ENCODE results near the gene HNMT.
"Not testable (repeated sequence)": the region's sequence is repeated elsewhere in the genome, so short reads cannot be mapped to it uniquely, and the experiment has no call there.

HNMT gene

DNA sequence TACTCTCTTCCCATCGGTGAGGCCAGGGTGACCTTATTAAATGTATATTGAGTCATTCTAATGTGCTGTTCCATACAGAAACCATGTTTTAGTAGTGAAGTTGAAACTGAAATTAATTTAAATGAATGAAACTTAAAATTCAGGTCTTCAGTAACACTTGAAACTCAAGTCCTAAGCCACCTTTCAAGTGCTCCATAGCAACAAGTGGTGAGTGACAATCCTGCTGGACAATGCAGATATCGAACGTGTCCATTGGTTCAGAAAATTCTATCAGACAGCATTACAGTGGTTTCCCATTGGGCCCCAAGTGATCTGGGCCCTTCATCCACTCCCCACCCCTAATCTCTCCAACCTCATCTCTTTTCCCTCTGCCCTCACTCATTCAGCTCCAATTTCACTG is 48.7 kb downstream of the HNMT start:
- no peak for DNase-seq (ENCODE audit: low read depth)

DNA sequence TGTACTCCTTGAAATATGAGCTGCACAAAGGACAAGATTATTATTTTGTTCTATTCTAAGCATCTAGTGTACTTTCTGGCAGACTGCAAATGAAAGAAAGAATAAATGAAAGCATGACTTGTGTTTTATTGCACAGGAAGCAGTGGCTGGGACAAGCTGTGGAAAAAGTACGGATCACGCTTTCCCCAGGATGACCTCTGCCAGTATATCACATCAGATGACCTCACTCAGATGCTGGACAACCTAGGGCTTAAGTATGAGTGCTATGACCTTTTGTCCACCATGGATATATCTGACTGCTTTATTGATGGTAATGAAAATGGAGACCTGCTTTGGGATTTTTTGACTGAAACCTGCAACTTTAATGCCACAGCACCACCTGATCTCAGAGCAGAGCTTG is 49.4 kb downstream of the HNMT start:
- no peak for DNase-seq (ENCODE audit: low read depth)

GRCh38 chr2:138015494-138015893 is 51.2 kb downstream of the HNMT start:
- no peak for DNase-seq (ENCODE audit: low read depth)

DNA sequence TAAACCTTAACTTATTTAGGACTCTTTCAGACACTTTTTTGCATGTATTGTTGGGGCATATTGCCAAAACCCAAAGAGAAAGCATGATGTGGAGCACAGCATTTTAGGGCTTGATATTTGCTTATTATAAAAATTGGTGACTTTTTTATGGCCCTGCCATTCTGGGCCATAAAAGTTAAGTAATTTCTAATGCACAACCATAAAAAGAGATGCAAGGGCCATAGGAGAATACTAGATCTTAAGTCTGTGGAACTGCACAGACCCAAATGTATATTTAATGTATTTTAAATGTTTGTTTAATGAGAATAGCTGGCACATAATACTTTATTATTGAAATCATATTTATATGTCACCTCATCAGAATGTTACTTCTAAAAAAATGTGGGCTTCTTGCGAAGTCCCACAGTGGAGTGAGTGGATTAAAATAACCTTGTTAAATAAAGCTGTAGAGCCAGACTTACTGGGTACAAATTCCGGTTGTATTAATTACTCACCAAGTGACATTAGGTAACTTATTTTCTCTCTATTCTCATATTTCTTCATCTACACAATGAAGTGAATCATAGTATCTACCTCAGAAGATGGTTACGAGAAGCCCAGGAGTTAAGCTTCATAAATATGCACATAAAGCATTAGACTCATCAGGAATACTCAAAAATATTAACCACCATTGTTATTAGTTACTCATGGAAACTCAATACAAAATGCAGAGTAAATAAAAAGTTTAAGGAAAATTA is 52.2 kb downstream of the HNMT start:
- no peak for DNase-seq (ENCODE audit: low read depth)

- no peak for DNase-seq (ENCODE audit: low read depth)
Measured at GRCh38 chr2:138017824-138018223, 53.6 kb downstream of the HNMT start.

GRCh38 chr2:138018866-138019688 is 54.8 kb downstream of the HNMT start:
- DNase-seq (ENCODE audit: low read depth), result no peak

GRCh38 chr2:138020432-138020831 is 56.2 kb downstream of the HNMT start:
- no peak for DNase-seq (ENCODE audit: low read depth)

GRCh38 chr2:138021154-138021553 is 56.9 kb downstream of the HNMT start:
- no peak for DNase-seq (ENCODE audit: low read depth)

GRCh38 chr2:138023298-138023697 is 59.0 kb downstream of the HNMT start:
- DNase-seq (ENCODE audit: low read depth), result no peak

GRCh38 chr2:138023976-138024375 is 59.7 kb downstream of the HNMT start:
- DNase-seq (ENCODE audit: low read depth), result no peak

GRCh38 chr2:138026111-138027020 is 62.1 kb downstream of the HNMT start:
- DNase-seq (ENCODE audit: low read depth), result no peak

GRCh38 chr2:138028538-138028937 is 64.3 kb downstream of the HNMT start:
- DNase-seq (ENCODE audit: low read depth), result no peak

- DNase-seq (ENCODE audit: low read depth), result no peak
Measured at GRCh38 chr2:138029276-138029675, 65.0 kb downstream of the HNMT start.

DNA sequence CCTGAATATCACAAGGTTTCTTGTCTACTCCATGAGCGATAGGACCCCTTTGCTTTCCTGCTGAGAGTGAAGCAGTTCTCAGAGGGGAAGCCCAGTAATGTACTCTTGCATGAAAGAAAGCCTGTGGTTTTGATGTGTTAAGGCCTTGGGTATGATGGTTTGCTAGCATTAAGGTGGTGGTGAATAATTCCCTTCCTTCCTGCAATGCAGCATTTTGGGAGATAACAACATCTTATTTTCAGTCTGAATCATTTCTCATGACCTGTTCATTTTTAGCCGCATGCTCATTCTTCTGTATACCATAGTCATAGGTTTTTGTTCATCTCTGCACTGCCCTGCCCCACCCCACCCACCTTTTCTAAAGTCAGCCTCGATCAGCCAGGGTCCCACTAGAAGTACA is 66.2 kb downstream of the HNMT start:
- no peak for DNase-seq (ENCODE audit: low read depth)

DNA sequence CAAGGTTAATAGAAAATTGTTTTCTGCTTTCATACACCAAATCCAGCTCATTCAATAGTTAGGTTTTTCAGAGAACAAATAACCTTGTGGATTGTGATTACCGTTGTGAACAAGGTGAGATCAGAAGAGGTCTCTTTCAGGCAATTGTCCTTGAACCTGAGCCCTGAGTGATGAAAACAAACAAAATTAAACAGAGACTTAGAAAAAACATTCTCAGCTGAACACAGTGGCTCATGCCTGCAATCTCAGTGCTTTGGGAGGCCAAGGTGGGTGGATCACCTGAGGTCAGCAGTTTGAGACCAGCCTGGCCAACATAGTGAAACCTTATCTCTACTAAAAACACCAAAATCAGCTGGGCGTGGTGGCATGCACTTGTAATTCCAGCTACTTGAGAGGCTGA is 68.1 kb downstream of the HNMT start:
- no peak for DNase-seq (ENCODE audit: low read depth)

DNA sequence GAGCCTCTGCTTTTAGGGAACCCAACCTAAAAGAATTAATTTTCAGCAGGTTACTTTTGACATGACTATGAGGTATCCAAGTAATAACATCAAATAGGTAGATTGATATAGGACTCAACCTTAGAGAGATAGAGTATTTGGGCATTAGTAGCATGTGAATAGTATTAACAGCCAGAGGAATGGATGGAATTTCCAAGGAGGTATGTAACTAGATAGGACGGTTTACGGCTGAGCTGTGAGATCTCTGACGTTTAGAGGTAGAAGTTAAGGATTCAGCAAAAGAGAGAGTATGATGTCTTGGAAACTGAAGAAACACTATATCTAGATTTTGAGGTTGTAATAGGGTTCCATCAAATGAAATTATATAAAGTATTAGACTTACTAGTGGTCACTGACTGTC is 70.3 kb downstream of the HNMT start:
- no peak for DNase-seq (ENCODE audit: low read depth)

- DNase-seq (ENCODE audit: low read depth), result no peak
Measured at GRCh38 chr2:138035608-138036217, 71.4 kb downstream of the HNMT start.

- no peak for DNase-seq (ENCODE audit: low read depth)
Measured at GRCh38 chr2:138036522-138036921, 72.2 kb downstream of the HNMT start.

DNA sequence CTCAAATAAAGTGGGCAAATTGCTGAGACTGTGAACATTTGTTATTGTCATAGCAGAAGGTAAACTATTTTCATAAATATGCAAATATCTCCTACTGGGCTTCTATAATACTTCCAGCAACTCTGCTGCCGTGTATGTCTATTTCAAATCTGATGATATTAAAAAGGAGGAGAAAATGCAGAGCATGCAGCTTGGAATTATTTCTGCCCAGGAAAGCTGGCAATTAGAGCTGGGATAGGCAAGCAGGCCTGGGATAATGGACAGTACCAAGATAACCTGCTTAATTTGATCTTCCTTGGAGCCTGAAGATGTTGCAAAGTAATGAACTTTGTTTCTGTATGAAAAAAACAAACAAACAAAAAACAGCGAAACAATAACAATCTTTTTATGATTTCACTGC is 72.8 kb downstream of the HNMT start:
- no peak for DNase-seq (ENCODE audit: low read depth)

GRCh38 chr2:138040616-138041015 is 76.3 kb downstream of the HNMT start:
- DNase-seq (ENCODE audit: low read depth), result no peak

DNA sequence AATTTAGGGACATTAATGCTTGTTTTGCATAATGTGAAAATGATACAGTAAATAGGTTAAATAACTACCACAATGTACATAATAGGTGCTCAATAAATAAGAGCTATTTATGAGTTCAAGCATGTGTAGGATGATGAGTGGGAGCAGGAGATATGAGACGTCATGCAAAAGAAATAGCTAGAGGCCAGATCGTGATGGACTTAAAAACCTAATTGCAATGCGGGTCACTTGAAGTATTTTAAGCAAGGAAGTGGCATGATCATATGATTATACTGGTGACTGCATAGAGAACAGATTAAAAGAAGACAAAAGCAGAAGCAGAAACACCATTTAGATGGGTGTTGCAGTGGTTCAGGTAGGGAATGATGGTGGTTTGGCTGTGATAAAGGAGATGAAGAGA is 78.0 kb downstream of the HNMT start:
- no peak for DNase-seq (ENCODE audit: low read depth)

GRCh38 chr2:138043588-138043987 is 79.3 kb downstream of the HNMT start:
- not testable (repeated sequence) for DNase-seq (ENCODE audit: low read depth)

Data from stimulated activated CD8-positive, alpha-beta memory T cell treated with anti-CD3 and anti-CD28 coated beads, Interleukin-4, amount 100 ng/mL, for 24 hours (primary cell).